SK-N-MC (cell line): ENCODE results near the gene AJAP1.

ENCODE experiments used
- DNase-seq: peaks from one replicate; pipeline ENCODE4 v3.0.0-alpha.2; 2011; ENCODE audit warnings: low read depth, low spot score
- H3K27ac ChIP-seq: fragments of 200-600 bp; sonication (generic); 2 replicates; pipeline ENCODE4 v1.5.1; 2016; ENCODE audit warnings: mixed run types
- H3K36me3 ChIP-seq: fragments of 200-600 bp; sonication (generic); 2 replicates; pipeline ENCODE4 v1.6.1; 2017; ENCODE audit warnings: antibody characterized with exemption, low read length, mixed read lengths; ENCODE audit not compliant: insufficient read depth
- H3K4me3 ChIP-seq: fragments of 200-600 bp; sonication (generic); 2 replicates; pipeline ENCODE4 v1.5.1; 2016
- H3K9ac ChIP-seq: fragments of 200-600 bp; sonication (generic); 2 replicates; pipeline ENCODE4 v1.8.0; 2017; ENCODE audit warnings: mixed run types, mixed read lengths; ENCODE audit not compliant: insufficient read length
- H3K9me3 ChIP-seq: fragments of 200-600 bp; sonication (generic); 2 replicates; pipeline ENCODE4 v1.6.1; 2017; ENCODE audit warnings: low read depth, mild to moderate bottlenecking, antibody characterized with exemption, low read length, moderate library complexity, mixed read lengths
- EZH2 ChIP-seq: fragments of 200-600 bp; sonication (generic); IDR thresholded peaks from one replicate; pipeline ENCODE4 v1.6.1; 2017; ENCODE audit warnings: antibody characterized with exemption
- FOXP2 ChIP-seq: optimal IDR thresholded peaks from 2 replicates; pipeline ENCODE3; 2011; ENCODE audit warnings: mild to moderate bottlenecking, moderate library complexity; ENCODE audit not compliant: insufficient read depth; ENCODE audit errors: extremely low read length, control extremely low read depth
- POLR2AphosphoS5 ChIP-seq: IDR thresholded peaks from 2 replicates; pipeline ENCODE4 v1.6.1; 2012; ENCODE audit warnings: mild to moderate bottlenecking, low read depth, low read length, borderline replicate concordance

The AJAP1 gene

DNA sequence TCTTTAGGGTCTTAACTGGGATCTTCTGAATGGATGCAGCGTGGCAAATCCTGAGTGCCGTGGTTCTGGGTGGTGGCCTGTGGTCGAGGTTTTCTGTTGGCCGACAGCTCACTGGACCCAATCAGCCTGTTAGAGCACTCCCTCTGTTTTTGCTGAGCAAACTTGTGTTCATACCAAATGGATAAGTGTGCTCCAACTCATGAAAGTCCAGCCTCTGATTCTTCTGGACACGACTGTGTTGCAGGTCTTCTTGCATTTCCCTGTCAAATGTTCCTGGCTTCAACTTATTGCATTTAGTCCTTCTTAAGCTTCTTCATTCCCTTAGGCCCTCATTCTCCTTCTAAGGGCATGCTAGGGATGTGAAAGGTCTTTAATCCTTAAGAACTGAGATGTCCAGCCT is 63.7 kb downstream of the AJAP1 start:
- H3K9me3 ChIP-seq: no peaks in the 10 kb centered on the region
- no peak for TF ChIP-seq FOXP2
- TF ChIP-seq POLR2AphosphoS5: no peak
- TF ChIP-seq EZH2: no peak
- no peak overlapping the region for H3K9ac ChIP-seq
- no peak overlapping the region for H3K4me3 ChIP-seq
- no peaks in the 10 kb centered on the region for H3K36me3 ChIP-seq
- H3K27ac ChIP-seq: no peak overlapping the region
- DNase-seq: no peak

DNA sequence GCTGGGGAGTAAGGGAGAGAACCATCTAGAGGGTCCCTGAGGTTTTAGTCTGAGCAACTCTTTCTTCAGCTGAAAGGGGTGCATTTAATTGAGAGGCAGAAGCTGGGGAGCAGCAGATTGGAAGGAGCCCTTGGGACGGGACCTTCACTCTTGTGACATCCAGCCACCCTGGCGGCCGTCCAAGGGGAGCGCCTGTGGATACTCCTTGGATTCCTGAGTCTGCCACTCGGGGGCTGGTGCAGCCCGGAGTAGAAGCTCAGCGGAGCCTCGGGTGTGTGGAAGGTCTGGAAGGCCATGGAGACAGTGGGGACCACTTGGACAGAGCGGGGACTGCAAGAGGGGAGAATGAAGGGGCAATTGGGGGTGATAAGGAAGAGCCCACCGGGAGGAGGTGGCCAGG is 68.7 kb downstream of the AJAP1 start:
- H3K9me3 ChIP-seq: no peaks in the 10 kb centered on the region
- H3K27ac ChIP-seq: no peak overlapping the region
- H3K36me3 ChIP-seq: no peaks in the 10 kb centered on the region
- H3K4me3 ChIP-seq: no peak overlapping the region
- no peak overlapping the region for H3K9ac ChIP-seq
- no peak for TF ChIP-seq POLR2AphosphoS5
- TF ChIP-seq FOXP2: no peak
- no peak for TF ChIP-seq EZH2
- no peak for DNase-seq

DNA sequence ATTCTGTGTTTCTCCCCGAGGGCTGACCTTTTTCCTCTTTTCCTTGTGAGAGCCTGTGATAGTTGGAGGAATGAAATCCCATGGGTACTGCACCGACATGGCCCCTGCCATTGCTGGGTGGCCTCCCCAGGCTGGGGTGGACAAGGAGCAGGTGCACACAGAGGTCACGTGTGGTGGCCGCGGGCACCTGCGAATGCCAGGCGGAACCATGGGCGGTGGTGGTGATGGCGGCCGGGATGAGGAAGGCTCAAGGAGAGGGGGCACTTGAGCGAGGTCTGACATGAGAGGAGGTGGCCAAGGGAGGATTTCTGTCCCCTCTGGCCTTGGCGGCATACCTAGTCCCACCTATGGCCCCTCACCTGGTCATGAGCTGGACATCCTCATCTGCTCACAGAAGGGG is 69.6 kb downstream of the AJAP1 start:
- Histone ChIP-seq H3K9me3 (no peaks in the 10 kb centered on the region), H3K36me3 (no peaks in the 10 kb centered on the region), H3K4me3 (no peak overlapping the region), H3K9ac (no peak overlapping the region), H3K27ac (no peak overlapping the region)
- no peak for DNase-seq
- TF ChIP-seq POLR2AphosphoS5: no peak
- TF ChIP-seq EZH2: no peak
- no peak for TF ChIP-seq FOXP2

DNA sequence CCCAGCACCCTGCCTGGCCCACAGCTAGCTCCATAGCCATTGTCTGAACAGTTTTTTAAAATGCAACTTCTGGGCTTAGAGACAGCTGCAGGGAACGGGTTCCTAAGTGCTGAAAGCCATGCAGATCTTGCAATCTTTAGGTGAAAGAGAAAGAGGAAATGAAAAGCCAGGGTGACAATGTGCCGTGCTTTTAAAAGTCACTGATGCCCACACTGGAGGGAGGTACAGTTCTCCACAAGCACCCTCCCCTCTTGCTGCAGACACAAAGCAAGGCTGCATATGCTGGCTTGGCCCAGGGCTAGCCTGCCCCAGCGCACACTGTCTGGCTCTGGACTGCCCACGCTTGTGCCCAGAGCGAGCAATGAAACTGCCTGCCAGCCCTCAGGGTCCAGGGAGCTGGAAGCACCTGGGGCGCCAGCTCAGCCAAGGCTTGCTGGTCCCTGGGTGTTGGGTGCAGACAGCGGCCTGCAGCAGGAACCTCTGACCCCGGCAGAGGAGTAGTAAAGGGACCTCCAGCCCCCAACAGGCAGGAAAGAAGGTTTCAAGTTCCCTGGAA is 70.4 kb downstream of the AJAP1 start:
- Histone ChIP-seq H3K36me3 (no peaks in the 10 kb centered on the region), H3K27ac (no peak overlapping the region), H3K9me3 (no peaks in the 10 kb centered on the region), H3K4me3 (no peak overlapping the region), H3K9ac (no peak overlapping the region)
- DNase-seq: no peak
- no peak for TF ChIP-seq FOXP2
- TF ChIP-seq POLR2AphosphoS5: no peak
- TF ChIP-seq EZH2: no peak

DNA sequence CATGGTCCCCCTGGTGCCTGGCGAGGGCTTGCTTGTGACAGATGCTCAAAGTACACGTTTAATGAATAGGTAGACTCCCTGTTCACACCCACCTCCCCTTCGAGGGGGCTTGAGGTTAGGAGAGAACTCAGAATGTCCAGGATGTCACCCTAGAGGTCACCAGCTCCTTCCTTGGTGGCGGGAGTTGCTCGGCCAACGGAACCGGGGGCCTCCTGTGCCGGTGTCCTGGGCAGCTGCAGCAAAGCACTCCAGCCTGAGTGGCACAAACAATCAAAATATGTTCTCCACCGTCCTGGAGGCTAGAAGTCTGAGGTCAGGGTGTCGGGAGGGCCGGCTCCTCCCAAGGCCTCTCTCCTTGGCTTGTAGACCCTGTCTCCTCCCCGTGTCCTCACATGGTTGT is 71.0 kb downstream of the AJAP1 start:
- Histone ChIP-seq H3K4me3 (no peak overlapping the region), H3K9me3 (no peaks in the 10 kb centered on the region), H3K27ac (no peak overlapping the region), H3K9ac (no peak overlapping the region), H3K36me3 (no peaks in the 10 kb centered on the region)
- TF ChIP-seq EZH2: no peak
- no peak for TF ChIP-seq FOXP2
- TF ChIP-seq POLR2AphosphoS5: no peak
- DNase-seq: no peak

DNA sequence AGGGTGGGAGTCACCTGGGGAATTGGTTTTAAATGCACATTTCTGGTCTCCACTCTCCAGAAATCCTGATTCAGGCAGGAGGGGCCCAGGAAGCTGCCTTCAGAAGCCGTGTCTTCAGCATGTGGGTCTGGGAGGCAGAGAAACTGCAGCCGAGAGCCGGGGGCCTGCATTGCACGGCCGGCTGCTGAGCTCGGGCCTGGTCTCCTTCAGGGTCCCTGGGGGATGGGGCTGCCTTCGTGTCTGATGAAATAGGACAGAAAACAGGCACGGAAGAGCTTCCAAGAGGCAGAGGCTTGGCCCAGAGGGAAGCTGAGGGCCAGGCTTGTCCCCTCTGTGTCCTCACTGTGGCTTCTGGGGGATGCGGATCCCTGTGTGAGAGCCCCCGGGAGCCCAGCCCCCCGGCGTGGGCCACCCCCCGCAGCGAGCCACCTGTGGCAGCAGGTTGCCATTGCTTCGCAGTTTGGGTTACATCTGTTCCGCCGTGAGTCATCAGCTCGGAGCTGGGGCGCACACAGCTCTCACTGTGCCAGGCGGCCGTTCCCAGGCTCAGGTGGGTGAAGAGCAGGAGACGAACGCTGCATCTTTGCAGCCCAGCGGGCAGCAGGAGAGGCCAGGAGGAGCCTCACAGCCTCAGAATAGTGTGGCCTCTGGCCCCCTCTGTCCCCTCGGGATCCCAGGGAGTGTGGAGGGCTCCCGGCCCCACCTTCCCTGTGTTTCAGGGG is 72.4 kb downstream of the AJAP1 start:
- Histone ChIP-seq H3K9me3 (no peaks in the 10 kb centered on the region), H3K27ac (no peak overlapping the region), H3K9ac (no peak overlapping the region), H3K4me3 (no peak overlapping the region), H3K36me3 (no peaks in the 10 kb centered on the region)
- TF ChIP-seq FOXP2 (no peak), POLR2AphosphoS5 (no peak), EZH2 (no peak)
- DNase-seq: no peak

DNA sequence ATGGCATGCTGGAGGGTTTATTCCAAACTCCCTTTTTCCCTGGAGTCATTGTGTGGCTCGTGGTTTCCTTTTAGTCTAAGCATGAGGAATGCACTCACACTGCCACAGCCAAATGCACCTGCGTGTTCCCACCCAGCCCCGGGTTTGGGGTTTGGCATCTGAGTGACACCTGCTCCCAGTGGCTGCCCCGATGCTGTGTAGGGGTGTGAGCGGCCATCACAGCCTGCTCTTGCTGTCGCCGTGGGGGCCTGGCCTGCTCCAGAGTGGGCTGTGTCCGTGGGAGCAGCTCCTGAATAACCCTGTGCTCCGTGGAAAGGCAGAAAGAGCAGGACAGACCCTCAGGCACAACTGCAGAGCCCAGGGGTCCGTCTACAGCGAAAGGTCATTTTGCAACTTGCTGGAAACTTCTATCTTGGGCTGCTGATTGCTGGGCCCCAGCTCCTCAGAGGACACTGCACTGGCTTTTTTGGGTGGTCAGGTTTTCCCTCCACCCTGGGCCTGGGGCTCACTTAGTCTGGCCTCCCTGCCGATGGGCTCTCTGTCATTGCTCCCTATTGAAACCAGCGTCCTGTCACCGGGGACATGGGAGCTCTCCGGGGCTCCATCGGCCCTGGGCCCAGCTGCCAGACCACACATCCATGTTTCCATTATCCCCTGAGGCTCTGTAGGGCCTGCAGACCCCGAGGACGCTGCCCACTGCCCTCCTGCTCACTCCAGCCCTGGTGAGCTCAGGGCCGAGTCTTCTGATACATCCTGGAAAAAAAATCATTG is 74.1 kb downstream of the AJAP1 start:
- Histone ChIP-seq H3K27ac (no peak overlapping the region), H3K36me3 (no peaks in the 10 kb centered on the region), H3K9me3 (no peaks in the 10 kb centered on the region), H3K9ac (no peak overlapping the region), H3K4me3 (no peak overlapping the region)
- DNase-seq: no peak
- TF ChIP-seq FOXP2 (no peak), EZH2 (no peak), POLR2AphosphoS5 (no peak)

DNA sequence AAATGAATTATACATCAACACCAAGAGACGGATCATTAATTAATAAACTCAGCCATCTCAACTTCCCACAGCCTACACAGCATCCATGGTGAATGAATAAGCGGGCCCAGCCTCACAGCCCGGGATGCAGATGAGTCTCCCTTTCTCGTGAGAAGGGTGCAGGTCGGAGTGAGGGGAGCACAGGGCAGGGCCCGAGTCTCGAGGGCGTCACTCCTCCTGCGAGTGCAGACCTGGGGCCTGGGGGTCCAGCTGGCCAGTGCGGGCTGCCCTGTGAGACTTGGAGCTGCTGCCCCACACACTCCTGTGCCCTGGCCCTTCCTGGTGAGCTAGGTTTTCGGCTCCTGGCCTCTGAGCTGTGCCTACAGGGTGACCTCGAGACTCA is 74.7 kb downstream of the AJAP1 start:
- Histone ChIP-seq H3K4me3 (no peak overlapping the region), H3K27ac (no peak overlapping the region), H3K9ac (no peak overlapping the region), H3K36me3 (no peaks in the 10 kb centered on the region), H3K9me3 (no peaks in the 10 kb centered on the region)
- no peak for DNase-seq
- TF ChIP-seq POLR2AphosphoS5: no peak
- TF ChIP-seq FOXP2: no peak
- no peak for TF ChIP-seq EZH2
